ENCODE results near the gene CDCA4.

Gene CDCA4

DNA sequence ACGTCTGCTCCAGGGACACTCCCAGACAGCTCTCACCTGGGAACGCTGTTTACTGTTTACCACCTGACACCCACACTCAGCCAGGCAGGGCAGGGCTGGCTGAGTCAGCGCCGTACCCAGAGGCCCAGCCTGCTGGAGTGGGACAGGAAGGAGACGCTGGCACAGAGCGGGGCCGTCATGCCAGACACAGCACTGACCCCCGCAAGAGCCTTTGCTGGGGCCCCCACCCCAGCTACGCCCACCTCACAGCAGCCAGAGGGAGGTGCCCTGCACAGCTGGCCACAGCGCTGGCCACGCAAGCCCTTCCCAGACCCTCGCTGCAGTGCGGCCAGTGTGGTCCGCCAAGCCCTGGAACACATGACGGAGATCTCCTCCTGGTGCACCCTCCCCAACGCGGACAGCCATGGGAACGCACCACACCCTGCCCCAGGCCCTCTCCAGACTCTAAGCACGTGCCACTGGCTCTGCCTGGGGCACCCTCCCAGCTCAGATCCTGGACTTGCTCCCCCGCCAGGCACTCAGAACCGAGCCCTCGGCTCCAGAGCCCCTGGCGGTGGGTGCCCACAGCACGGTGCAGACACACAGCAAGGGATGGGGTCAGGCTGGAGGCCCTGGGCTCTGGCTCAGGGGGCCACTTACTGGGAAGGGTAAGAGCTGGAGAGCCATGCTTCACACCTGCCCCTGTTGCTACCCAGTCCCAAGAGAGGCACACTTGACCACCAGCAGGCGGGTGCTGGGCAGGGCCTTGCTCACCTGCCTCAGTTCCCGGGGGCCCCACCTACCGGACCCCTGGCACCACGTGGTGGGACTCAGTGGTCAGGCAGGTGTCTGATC lies 48.4 kb downstream of the CDCA4 start:
- no peak for DNase-seq

DNA sequence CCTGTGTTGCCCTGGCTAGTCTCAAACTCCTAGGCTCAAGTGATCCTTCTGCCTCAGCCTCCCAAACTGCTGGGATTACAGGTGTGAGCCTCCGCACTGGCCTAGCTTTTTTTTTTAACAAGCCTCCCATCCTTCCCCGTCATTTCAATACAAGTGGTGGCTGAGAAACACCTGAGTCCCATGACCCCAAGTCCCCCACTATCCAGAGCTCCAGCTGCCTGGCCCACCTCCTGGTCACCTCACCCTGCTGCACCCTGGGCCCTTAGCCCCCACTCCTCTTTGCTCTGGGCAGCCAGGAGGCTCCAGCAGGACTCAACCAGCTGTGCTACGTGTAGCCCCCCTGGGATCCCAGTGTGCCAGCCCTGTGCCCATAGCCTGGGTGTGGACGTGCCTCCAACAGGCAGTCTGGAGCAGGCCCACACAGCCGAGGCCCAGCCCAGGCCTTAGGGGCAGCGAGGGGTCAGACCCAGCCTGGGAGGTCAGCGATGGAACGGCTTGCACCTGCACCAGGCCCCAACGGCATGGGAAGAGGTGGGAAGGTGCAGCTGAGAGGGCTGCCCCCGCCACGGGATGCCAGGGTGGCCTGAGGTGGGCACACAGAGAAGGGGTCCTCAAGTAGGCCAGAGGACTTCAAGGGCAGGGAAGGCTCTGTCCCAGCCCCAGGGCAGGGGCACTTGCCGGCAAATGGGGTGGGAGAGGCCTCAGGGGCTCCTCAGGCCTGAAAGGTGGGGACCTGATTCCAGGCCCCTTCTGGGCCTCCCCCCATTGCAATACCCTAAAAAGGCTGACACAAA lies 49.2 kb downstream of the CDCA4 start:
- no peak for DNase-seq

DNA sequence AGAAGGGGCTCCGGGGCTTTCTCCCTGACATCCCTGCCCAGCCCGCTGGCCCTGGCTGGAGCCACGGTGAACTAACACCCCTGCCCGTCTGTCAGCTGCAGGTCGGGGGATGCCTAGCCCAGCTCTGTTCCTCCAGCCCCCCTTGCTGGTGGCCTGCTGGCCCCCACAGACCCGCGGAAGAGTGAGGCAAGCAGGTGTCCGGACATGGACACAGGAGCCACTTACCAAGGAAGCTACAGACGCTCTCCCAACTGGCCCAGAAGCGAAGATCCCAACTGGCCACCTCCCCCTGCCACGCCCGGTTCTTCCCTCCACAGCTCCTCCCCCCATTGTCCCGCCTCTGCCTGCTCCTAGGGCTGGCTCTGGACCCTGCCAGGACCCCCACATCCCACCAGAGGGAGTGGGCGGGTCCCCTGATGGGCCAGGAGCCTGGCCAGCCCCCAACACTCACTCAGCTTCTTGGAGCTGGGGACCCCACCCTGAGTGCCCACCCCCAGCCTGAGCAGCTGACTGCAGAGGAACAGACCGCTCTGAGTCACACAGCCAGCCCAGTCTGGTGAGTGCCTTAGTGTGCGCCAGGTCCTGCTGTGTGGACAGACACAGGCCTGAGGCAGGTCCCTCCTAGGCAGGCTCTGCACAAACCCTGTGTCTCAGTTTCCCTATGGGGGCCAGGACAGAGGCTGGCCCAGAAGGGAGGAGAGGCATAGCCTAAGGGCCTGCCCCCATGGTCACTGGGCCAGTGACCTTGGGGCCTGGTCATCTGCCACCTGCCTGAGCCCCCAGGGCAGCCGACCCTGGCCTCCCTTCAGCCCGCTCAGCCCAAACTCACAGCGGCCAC lies 50.4 kb downstream of the CDCA4 start:
- DNase-seq = no peak

DNA sequence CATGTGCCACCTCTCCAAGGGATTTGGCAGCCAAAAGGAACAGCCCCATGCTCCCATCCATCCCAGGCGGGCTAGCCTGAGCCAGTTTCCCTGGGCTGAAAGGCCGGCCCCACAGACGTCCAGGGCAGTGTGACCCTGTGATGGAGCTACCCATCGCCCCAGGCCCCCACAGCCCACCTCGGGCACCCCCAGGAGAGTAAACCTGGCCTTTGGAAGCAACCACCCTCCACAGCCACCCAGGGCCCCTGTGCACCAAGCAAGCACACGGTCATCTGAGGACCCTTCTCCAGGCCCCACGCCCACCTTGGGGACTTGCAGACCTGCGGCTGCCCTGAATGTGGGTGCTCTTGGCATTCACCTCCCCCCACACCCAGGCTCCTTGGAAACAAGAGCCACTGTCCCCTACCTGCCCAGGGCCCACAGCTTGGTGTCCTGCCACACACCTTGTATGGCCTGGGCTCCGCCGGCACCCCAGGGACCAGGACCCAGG lies 51.1 kb downstream of the CDCA4 start:
- no peak for DNase-seq

DNA sequence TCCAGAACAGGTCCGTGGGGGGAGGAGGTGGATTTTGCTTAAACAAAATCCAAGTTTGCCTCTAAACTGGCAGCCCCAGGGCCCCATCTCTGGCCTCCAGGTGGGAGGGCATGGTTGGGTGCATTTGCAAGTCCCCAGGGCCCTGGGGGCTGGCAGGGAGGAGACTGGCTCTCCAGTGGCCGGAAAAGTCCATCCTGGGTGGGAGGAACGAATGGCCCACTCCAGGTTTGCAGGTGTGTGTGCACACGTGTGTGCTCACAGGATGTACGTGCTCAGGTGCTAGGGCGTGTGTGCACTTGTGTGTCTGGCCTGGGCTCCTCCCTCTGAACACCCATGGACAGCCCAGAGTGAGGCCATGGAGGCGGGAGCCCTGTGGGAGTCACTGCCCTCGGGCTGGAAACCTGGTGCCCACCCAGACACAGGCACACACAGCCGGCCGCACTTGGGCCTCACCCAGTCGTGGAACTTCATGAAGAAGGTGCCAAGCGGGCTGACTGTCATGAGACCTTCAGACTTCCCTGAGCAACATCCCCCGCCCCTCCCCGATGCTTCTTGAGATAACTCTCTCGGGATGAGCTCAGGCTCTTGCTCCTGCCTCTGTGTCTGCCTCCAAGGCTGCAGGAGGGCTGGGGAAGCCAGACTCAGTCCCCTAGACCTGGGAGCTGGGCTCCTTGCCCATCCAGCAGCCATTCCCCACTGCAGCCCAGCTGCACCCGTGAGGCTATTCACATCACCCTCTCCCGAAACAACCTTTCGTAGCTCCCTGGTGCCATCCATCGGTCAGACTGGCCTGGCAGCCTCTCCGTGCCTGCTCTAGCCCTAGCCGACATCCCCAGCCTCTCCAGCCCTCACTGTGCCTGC lies 52.1 kb downstream of the CDCA4 start:
- DNase-seq = no peak

DNA sequence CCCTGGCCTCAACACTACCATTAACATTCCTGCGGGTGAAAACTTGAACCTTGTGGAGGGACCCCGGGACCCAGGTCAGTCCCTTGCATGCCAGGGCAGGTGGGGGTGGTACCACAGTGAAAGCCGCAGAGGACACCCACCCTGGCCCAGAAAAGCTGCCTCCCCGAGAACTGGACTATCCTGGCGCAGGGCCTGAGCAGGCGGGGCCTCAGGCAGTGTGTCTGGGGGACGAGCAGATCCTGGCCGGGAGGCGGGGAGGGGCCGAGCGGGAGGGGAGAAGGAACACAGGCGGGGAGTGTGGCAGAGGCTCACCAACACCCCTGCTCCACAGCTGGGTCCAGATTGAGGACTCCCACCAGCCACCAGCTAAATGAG lies 52.7 kb downstream of the CDCA4 start:
- no peak for DNase-seq

DNA sequence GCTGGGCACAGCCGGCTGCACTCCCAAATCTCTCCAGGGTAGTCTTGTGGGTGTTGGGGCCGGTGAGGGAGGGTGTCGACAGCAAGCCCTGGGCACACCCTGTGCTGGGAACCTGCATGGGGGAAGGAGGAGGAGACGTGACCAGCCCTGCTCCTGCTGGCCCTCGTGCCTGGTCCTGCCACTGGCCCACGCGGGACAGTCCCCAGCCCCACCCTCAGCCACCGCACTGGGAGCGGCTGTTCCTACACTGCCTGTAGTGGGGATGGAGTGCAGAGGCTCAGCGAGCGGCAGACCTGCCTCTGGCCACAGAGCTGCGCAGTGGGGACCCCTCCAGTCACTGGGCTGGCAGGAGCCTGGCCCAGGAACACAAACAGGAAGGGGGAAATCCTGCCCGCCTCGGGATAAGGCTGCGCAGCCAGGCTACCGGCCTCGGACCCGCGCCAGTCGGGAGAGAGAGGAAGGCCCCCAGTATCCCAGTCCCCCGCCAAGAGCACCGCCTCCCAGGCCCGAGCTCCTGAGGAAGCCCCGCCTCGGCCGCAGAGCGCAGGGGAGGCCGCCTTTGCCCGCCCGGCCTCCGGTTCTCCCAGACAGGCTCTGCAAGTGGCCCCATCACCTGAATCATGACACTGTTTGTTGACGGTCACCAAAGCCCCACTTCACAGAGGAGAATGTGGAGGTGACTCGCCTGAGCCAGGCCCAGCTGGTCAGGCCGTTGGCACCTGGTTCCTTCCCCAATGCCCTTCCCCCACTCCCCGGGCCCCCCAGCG lies 53.3 kb downstream of the CDCA4 start:
- no peak for DNase-seq

DNA sequence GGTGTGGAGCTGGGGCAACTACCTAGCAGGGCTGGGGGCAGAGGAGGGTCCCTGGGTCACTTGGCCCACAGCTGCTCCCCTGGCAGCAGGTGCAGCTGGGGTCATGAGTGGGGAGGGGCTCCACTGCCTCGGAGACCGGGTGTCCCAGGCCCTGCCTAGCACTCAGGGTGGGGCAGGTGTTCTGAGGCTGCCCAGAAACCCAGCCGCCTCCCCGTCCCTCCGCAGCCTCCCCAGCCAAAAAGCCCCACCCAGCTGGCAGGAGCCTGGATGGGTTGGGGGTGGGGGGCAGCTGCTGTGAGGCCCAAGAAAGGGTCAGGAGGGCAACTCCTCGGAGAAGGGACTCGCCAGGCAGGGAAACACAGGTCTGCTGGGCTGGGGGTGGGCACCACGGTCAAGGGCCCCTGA lies 53.9 kb downstream of the CDCA4 start:
- DNase-seq = no peak

DNA sequence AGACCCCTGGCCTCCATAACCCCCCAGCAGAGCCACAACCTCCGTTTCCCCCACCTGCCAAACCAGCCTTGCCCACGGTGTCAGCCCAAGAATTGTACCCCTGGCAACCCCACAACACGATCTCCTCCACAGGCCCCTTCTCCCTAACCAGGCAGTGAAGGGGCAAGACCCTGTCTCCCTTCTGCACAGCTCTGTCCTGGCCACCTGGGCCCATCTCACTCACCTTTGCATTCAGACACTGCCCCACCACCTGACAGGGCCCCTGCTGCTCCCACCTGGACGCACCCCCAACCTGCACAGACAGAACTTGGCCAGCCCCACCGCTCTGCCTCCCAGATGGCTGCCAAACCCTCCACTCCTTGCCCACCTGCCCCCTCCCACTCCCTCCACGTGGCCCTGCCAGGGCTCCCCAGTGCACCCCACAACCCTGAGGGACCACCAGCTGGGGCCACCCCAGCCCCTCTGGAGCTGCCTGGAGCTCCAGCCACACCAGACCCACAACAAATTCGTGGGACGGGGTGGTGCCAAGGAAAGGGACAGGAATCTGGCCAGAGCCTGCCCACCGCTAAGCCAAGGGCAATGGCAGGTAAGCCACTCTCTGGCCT lies 54.5 kb downstream of the CDCA4 start:
- DNase-seq = no peak

DNA sequence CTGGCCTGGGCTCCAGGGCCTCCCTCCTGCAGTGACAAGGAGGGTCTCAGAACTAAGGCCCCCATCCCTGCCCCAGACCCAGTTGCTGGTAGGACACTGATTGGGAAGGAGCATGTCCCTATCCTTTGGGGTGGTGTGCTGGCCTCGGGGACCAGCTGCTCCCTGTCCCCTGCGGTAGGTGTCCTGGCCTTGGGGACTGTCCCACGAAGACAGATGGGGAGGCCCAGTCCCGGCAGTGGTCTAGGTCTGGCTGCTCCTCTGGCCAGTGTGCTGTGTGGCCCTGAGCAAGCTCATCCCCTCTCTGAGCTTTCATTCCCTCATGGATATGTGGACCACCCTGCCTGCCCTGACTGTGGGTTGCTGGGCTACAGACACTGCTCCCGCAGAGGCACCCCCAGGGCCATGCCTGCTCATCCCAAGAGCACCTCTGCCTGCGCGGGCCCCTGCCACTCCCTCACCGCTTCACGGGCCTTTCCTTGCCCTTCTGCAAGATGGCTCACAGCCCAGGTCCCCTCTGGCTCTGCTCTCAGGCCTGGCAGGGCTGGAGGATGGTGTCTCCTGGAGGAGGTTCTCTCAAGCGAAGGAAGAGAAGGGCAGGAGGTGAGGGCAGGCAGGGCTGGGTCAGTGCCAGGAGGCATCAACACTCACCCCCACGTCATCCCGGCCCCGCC lies 55.2 kb downstream of the CDCA4 start:
- no peak for DNase-seq

DNA sequence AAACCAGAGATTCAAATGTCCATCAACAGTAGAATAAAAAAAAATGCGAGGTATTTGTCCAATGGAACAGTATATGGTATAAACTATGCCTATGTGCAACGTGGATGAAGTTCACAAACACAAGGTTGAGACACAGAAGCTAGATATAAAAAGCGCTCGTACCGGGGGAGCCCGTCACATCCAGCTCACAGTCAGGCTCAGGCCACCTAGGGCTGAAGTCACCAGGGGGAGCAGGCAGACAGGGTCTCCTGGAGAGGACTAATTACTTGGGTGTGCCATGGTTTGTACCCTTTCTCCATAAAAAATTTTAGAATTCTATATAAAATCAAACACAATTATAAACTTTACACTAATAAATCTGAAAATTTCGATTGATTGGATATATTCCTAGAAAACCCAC lies 56.3 kb downstream of the CDCA4 start:
- no peak for DNase-seq

All from CD4-positive, alpha-beta T cell treated with Interleukin-4 for 4 hours (primary cell).